Subcutaneous adipose tissue (tissue), 4 donors: ENCODE results near the gene MRPL36. TPM values are rescaled to one million over a fixed set of nuclear protein-coding genes. Genes with fewer than 3 reads are reported as not detected.

ENCODE experiments used
- total RNA-seq, 4 donors: library from RNA; depleted of rRNA; stranded (reverse); fragments of >200 nt; gene quantifications; one replicate each; pipeline ENCODE4 v1.1.0, GENCODE V29; 2016
- TF ChIP-seq, protein P1 (sequence below): fragments of 450-650 bp; IDR thresholded peaks from one replicate; pipeline ENCODE4 v1.5.1; 2016; ENCODE audit warnings: low read depth, mild to moderate bottlenecking, control low read depth, antibody characterized with exemption, moderate library complexity

MRPL36 gene
- total RNA-seq, 4 donors from 2014 or later = 27.9 to 56.1 (median 42.7) TPM

DNA sequence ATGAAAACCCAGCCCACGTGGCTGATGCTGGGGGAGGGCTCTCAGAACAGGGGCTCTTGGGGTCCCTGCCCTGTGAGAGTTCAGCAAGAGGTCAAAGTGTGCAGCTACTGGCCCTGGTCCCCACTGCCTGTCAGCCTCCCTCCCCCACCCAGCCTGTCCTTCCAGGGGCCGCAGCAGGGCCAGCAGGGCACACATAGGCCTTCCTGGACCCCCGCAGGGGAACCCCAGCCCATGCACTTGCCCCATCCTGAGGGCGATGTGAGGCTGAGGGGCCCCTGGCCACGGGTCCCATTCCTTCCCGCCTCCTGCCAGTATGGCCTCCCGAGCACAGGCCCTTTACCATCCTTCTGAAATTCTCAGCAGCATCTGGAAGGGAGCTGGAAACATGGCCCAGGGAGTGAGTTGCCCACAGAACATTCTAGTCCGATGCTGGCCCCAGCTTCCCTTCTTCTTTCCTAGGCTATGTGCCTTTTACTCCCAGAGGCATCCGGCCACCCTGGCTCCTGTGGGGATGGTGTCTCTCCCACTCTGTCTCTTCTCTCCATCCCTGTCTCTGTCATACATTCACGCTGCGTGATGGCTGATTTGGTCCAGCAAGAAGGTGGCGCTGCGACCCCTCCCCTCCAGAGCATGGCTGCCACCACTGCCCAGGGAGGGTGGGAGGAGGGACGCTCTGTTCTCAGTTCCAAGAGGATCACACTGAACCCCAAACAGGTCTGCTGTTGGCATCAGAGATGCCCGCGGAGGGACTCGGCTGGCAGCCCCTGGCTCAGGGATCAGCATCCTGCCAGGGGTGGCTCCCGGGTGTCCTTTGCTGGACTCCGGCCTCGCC lies 19.6 kb downstream of the MRPL36 start:
- TF ChIP-seq, protein P1, sequence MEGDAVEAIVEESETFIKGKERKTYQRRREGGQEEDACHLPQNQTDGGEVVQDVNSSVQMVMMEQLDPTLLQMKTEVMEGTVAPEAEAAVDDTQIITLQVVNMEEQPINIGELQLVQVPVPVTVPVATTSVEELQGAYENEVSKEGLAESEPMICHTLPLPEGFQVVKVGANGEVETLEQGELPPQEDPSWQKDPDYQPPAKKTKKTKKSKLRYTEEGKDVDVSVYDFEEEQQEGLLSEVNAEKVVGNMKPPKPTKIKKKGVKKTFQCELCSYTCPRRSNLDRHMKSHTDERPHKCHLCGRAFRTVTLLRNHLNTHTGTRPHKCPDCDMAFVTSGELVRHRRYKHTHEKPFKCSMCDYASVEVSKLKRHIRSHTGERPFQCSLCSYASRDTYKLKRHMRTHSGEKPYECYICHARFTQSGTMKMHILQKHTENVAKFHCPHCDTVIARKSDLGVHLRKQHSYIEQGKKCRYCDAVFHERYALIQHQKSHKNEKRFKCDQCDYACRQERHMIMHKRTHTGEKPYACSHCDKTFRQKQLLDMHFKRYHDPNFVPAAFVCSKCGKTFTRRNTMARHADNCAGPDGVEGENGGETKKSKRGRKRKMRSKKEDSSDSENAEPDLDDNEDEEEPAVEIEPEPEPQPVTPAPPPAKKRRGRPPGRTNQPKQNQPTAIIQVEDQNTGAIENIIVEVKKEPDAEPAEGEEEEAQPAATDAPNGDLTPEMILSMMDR = no peak

DNA sequence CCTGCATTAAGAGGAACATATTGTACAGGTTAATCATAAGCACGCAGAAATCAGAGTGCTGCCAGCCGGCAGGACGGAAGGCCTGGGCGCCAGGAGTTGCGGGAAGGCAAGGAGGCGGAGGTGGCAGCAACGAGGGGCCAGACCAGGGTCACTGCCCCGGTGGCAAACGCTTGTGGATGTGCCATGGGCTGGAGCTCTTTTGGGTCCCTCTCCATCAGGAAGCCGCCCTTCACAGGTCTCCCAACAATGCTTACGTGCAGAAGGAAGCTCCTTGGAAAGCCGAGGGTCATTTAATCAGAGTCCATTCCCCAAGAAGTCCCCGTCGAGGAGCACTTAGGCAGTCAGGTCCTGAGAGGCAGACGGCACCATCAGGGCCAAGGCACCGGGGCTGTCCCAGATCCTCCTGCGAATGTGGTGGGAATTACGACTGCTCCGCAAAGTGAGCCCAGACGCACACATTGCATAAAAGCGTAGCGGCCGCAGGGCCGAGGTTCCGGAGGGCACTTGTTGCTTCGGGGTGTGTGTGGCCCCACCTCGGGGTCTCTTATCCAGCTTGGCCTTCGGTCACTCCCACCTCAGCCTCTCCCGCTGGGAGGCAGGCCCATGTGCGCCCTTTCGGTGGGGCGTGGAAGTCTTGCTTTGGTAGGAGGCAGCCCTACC lies 20.5 kb downstream of the MRPL36 start:
- TF ChIP-seq, protein P1 = no peak

DNA sequence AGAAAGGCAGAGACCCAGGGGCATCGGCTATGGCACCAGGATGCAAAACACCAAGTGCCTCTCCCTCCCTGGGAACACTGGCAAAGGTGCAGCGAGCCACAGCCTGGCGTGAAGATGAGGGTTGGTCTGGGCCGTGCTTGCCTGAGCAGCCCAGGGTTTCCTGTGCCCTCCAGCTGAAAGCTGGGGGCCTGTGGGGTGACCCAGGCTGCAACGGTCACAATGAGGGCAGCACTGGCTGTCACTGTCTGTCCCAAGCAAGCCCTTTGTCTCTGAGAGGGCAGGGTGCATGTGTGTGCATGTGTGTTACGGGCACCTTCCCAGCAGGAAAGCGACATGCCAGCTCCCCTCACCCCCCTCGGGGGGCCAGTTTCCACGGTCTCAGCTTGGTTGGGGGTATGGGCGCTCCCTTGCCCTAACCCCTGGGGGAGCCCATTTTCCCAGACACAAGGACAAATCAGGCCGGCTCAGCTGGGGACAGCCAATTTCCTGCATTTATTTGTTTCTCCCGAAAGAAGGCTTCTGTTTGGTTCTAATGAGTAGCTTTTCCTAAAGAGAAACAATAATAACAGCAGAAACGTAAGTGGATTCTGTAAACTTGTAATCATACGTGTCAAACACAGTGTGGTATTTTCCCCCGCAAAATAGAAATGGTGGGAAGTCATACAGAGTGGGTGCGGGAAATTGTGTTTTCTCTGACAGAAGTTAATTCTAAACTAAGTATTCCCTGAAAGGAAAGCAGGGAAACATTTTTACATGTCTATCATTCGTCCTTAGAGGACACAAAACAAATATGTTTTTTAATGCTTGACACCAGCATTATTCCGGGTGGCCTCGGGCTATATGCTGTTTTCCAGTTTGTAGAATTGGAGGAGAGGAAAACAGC lies 21.3 kb downstream of the MRPL36 start:
- TF ChIP-seq, protein P1 = no peak

DNA sequence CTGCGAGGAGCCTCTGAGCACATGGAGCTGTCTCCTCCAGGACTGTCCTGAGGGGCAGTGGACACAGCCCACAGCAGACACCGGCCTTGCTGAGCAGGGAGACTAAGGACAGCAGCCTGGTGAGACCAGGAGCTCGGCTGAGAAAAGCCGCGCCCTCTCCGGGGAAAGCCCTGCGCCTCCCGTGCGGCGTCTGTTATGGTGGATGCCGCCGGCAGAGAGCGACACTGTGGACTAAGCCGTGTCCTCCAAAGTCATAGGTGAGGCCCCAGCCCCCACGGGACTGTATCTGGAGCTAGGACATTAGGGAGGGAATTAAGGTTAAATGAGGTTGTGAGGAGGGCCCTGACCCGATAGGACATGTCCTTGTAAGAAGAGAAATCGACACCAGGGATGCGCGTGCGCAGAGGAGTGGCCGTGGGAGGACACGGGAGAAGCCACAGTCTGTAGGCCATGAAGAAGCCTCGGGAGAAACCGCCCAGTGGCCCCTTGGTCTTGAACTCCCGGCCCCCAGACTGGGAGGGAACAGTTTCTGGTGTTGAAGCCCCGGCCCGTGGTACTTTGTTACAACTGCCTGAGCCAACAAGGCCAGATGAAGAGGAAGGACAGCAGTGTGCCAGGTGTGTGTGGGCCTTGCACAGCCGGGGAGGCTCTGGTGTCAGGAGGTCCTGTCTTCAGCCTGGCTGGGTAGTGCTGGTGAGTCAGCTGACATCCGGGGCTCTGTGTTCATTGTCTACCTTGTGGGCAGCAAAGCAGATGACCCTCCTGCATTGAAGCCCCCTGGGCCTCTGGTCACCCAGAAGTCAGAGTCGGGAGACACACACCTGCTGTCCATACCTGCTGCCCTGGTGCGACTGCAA lies 22.1 kb downstream of the MRPL36 start:
- TF ChIP-seq, protein P1 = no peak

DNA sequence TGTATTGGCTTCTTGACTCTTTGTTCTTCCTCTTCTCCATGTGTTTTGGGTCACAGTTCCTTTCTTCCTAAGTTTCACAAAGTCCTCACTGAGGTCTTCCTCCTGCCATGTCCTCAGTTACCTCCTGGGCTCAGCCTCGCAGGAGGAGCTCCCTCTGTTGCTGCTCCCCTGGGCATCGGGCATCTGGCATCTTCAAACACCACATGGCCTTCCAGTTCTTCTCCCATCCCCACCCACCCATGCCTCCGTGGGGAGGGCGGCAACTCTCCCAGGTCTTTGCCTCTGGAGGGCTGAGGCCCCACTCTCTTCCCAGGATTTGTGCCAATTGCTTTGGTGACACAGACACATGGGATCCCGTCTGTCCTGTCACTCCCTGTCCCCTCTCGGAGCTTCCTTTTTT lies 22.8 kb downstream of the MRPL36 start:
- TF ChIP-seq, protein P1 = no peak

DNA sequence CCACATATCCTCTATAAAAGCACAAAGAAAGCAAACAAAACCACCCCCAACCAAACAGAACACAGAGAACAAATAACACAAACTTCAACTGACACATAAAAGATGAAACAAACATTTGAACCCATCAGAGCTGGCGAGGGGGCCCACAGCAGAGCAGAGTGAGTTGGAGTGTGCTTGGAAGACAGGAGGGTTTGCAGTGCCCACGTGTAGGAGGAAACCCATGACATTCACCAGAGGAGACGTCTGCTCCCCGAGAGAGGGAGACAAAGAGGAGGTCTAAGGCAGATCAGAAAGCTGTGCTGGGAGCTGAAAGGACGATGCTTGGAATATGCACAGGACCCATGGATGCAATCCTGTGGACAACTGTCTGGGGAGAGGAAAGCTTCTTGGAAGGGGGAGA lies 27.0 kb downstream of the MRPL36 start:
- TF ChIP-seq, protein P1 = no peak
